Peyer's patch (tissue), 4 donors: ENCODE results near the gene BSN. TPM values are rescaled to one million over a fixed set of nuclear protein-coding genes. Genes with fewer than 3 reads are reported as not detected.

Experiments used
- DNase-seq, 3 donors: peaks; one replicate each; pipeline ENCODE4 v3.0.0-alpha.2; 2017 to 2019
- H3K27ac ChIP-seq, 4 donors: fragments of 200-600 bp; sonication (generic); one replicate each; pipeline ENCODE4 v1.5.1; 2016 to 2019
- H3K27me3 ChIP-seq, 2 donors: fragments of 200-600 bp; sonication (generic); one replicate each; pipeline ENCODE4 v1.5.1; 2019
- H3K36me3 ChIP-seq, 3 donors: fragments of 200-600 bp; sonication (generic); one replicate each; pipeline ENCODE4 v1.5.1; 2016 to 2019
- H3K4me1 ChIP-seq, 4 donors: fragments of 200-600 bp; sonication (generic); one replicate each; pipeline ENCODE4 v1.5.1; 2016 to 2019
- H3K4me3 ChIP-seq, 4 donors: fragments of 200-600 bp; sonication (generic); 1 replicate in 3 of 4; 2 replicates in 1 of 4; pipeline ENCODE4 v1.5.1; 2016 to 2019; ENCODE audit warnings: mild to moderate bottlenecking in 1 of 4
- H3K9me3 ChIP-seq, 4 donors: fragments of 200-600 bp; sonication (generic); one replicate each; pipeline ENCODE4 v1.5.1; 2016 to 2019; ENCODE audit warnings: mild to moderate bottlenecking in 1 of 4
- CTCF ChIP-seq, 6 experiments: fragments of 450-650 bp in 4 of 6; fragments of 200-600 bp in 2 of 6; sonication (generic) in 1 of 6; IDR thresholded peaks; one replicate each; pipeline ENCODE4 v1.5.1; 2017 to 2019; ENCODE audit warnings: antibody characterized with exemption in 6 of 6, mild to moderate bottlenecking in 3 of 6, moderate library complexity in 1 of 6
- POLR2A ChIP-seq, 2 donors: fragments of 450-650 bp; IDR thresholded peaks; one replicate each; pipeline ENCODE4 v1.5.1; 2017; ENCODE audit warnings: antibody characterized with exemption in 2 of 2, mild to moderate bottlenecking in 2 of 2, moderate library complexity in 2 of 2
- total RNA-seq, 4 donors: library from RNA; depleted of rRNA; stranded (reverse); fragments of >200 nt; gene quantifications; one replicate each; pipeline ENCODE4 v1.1.0, GENCODE V29; 2016

Gene BSN
- total RNA-seq, 4 donors from 2014 or later: 0.18 to 3.3 (median 0.85) TPM

GRCh38 chr3:49712631-49713317 lies 158.5 kb downstream of the BSN start:
- TF ChIP-seq CTCF (IDR thresholded peaks at IDR 0.05): no peak
- no peak for TF ChIP-seq POLR2A (IDR thresholded peaks at IDR 0.05)
- no peak overlapping the region for H3K4me3 ChIP-seq
- no peaks in the 10 kb centered on the region for H3K27me3 ChIP-seq
- H3K9me3 ChIP-seq: no peaks in the 10 kb centered on the region
- peaks cover 0 to 37% (median 0%) of the 10 kb centered on the region in 3 donors for H3K36me3 ChIP-seq
- H3K4me1 ChIP-seq: no peaks in the 10 kb centered on the region
- H3K27ac ChIP-seq: no peak overlapping the region
- peak in 1 of 3 donors; percentile 49 for DNase-seq

GRCh38 chr3:49713336-49714105 lies 159.2 kb downstream of the BSN start:
- Histone ChIP-seq H3K27me3 (no peaks in the 10 kb centered on the region), H3K4me1 (peaks cover 0 to 5% (median 0%) of the 10 kb centered on the region in 4 donors), H3K9me3 (no peaks in the 10 kb centered on the region), H3K27ac (no peak overlapping the region), H3K36me3 (peaks cover 0 to 37% (median 0%) of the 10 kb centered on the region in 3 donors), H3K4me3 (no peak overlapping the region)
- DNase-seq: peak in 1 of 3 donors; percentile 36
- TF ChIP-seq POLR2A (IDR thresholded peaks at IDR 0.05): no peak
- no peak for TF ChIP-seq CTCF (IDR thresholded peaks at IDR 0.05)

- Histone ChIP-seq H3K4me1 (peaks cover 0 to 15% (median 3%) of the 10 kb centered on the region in 4 donors), H3K9me3 (no peaks in the 10 kb centered on the region), H3K4me3 (no peak overlapping the region), H3K27ac (no peak overlapping the region), H3K27me3 (no peaks in the 10 kb centered on the region), H3K36me3 (peaks cover 0 to 37% (median 0%) of the 10 kb centered on the region in 3 donors)
- TF ChIP-seq POLR2A (IDR thresholded peaks at IDR 0.05) (no peak), CTCF (IDR thresholded peaks at IDR 0.05) (no peak)
- no peak for DNase-seq
These were observed 160.7 kb downstream of the BSN start for GRCh38 chr3:49714728-49715550.

- Histone ChIP-seq H3K27ac (no peak overlapping the region), H3K4me1 (peaks cover 0 to 23% (median 3%) of the 10 kb centered on the region in 4 donors), H3K27me3 (no peaks in the 10 kb centered on the region), H3K36me3 (peaks cover 0 to 39% (median 0%) of the 10 kb centered on the region in 3 donors), H3K9me3 (no peaks in the 10 kb centered on the region), H3K4me3 (no peak overlapping the region)
- DNase-seq: no peak
- TF ChIP-seq POLR2A (IDR thresholded peaks at IDR 0.05) (no peak), CTCF (IDR thresholded peaks at IDR 0.05) (no peak)
These were observed 161.4 kb downstream of the BSN start for GRCh38 chr3:49715611-49716121.

- DNase-seq: no peak
These were observed 161.9 kb downstream of the BSN start for GRCh38 chr3:49716169-49716568.

More at GRCh38 chr3:49716169-49716568, 161.9 kb downstream of the BSN start:
- H3K36me3 ChIP-seq: peaks cover 0 to 44% (median 0%) of the 10 kb centered on the region in 3 donors
- H3K4me3 ChIP-seq: no peak overlapping the region
- H3K4me1 ChIP-seq: peaks cover 0 to 28% (median 3%) of the 10 kb centered on the region in 4 donors
- no peak for TF ChIP-seq CTCF (IDR thresholded peaks at IDR 0.05)
- no peak for TF ChIP-seq POLR2A (IDR thresholded peaks at IDR 0.05)
- H3K27me3 ChIP-seq: no peaks in the 10 kb centered on the region
- no peak overlapping the region for H3K27ac ChIP-seq
- H3K9me3 ChIP-seq: no peaks in the 10 kb centered on the region
